ENCODE results near the gene ARHGDIB. TPM values are rescaled to one million over a fixed set of nuclear protein-coding genes. Genes with fewer than 3 reads are reported as not detected.
A peak's percentile ranks its signal among the peaks of the same experiment; 100 is the strongest.

ARHGDIB gene
- total and polyA plus RNA-seq, 10 of the 15 experiments (the other 5 are each of a cell fraction or from before 2014, with no cell fraction given): 796 to 2,849 (median 1,346) TPM

- no peak for ATAC-seq
- no TSS peak for BruUV-seq (replicated peaks)
- Histone ChIP-seq H3K9ac (ENCODE audit: control insufficient read depth, insufficient read depth, low read length) (peak overlapping the region; percentile 51), H2AFZ (ENCODE audit: control insufficient read depth, low read depth, low read length) (no peak overlapping the region), H3K9me3 (replicated peaks; ENCODE audit: control insufficient read depth, insufficient read depth, low read length) (no peaks in the 10 kb centered on the region), H3K4me3 (peak overlapping the region; percentile 60), H3K4me2 (ENCODE audit: control insufficient read depth, insufficient read depth) (peak overlapping the region; percentile 85), H3K4me1 (ENCODE audit: control insufficient read depth, insufficient read depth, low read length) (peaks cover 48% of the 10 kb centered on the region), H3K27ac (ENCODE audit: control insufficient read depth, insufficient read depth) (peak overlapping the region; percentile 100), H4K20me1 (ENCODE audit: control insufficient read depth, insufficient read depth) (no peaks in the 10 kb centered on the region), H3K79me2 (ENCODE audit: control insufficient read depth, insufficient read depth, low read length) (peaks cover 100% of the 10 kb centered on the region), H3K27me3 (replicated peaks in 1 of 2; ENCODE audit: control insufficient read depth in 2 of 2, insufficient read depth in 2 of 2, low read length in 1 of 2) (no peaks in the 10 kb centered on the region), H3K36me3 (ENCODE audit: control insufficient read depth in 2 of 2, insufficient read depth in 2 of 2, low read length in 1 of 2) (peaks cover 4 to 8% of the 10 kb centered on the region in 2 experiments)
- SMC1A ChIA-PET (ENCODE audit: uncharacterized antibody, unreplicated experiment): interaction anchor here (0.9 to 1.3 kb wide), 4 partner anchors 16 to 41 kb away, joined by 3 to 6 read pairs (median 4); partner anchors contain the start of gene ERP27
- CTCF ChIA-PET: interaction anchor here (0.7 to 1.0 kb wide), 2 partner anchors 16 to 569 kb away, joined by 3 read pairs; partner anchors contain the start of gene ERP27
- TF ChIP-seq LARP7 (IDR thresholded peaks at IDR 0.05): 0 out of 2 replicates have a peak, but pooled peaks have one; percentile 37
- TF ChIP-seq TAF1 (IDR thresholded peaks at IDR 0.05; ENCODE audit: borderline replicate concordance, low read depth, low read length): no peak
- TF ChIP-seq RB1 (IDR thresholded peaks at IDR 0.05; ENCODE audit: borderline replicate concordance): no peak
- peak; percentile 42; the same call in 1 of the 2 replicates for TF ChIP-seq RUNX3 (IDR thresholded peaks at IDR 0.05; ENCODE audit: low read length)
- 0 out of 2 replicates have a peak, but pooled peaks have one; percentile 35 for TF ChIP-seq ZNF687 (IDR thresholded peaks at IDR 0.05)
- TF ChIP-seq ZBTB11 (CRISPR knock-in tag; IDR thresholded peaks at IDR 0.05): no peak
- no peak for TF ChIP-seq GATAD2B (conservative IDR thresholded peaks at IDR 0.05; ENCODE audit: low read depth)
- 0 out of 2 replicates have a peak, but pooled peaks have one; percentile 42 for TF ChIP-seq TCF12 (IDR thresholded peaks at IDR 0.05; ENCODE audit: low read depth, low read length)
- FAIRE-seq: no peak
- intact Hi-C loops (cut with micrococcal nuclease; ENCODE audit: unreplicated experiment) (loop anchor here (5.0 to 10.0 kb wide), 4 partner anchors 33 to 831 kb away; partner anchors contain the start of gene EPS8), in situ Hi-C loops (cut with MboI) (loop anchor here (10.0 to 25.0 kb wide), 3 partner anchors 179 to 567 kb away; a partner anchor contains a TSS)
- DNase-seq (ENCODE audit: low read depth, low spot score): no peak
- WGBS (ENCODE audit: insufficient coverage, insufficient replicate concordance, low lambda C conversion rate, missing lambda C conversion rate): 36% methylated on average over 4 of the region's 4 CpGs
- POLR2A ChIA-PET: interaction anchor here (1.1 to 2.1 kb wide), 3 partner anchors 29 to 185 kb away, joined by 4 to 5 read pairs (median 4); no protein-coding TSS in a partner anchor
- RAD21 ChIA-PET (ENCODE audit: unreplicated experiment): interaction anchor here (0.6 to 4.2 kb wide), 3 partner anchors 7 to 714 kb away, joined by 3 to 25 read pairs (median 5); partner anchors contain the start of gene ARHGDIB
These were observed 7.1 kb downstream of the ARHGDIB start for GRCh38 chr12:14954269-14954668.

All from GM12878 (cell line).